RWPE2 (cell line): Measurements from ENCODE around the gene CFAP100.

Experiments used
- ATAC-seq: fragments of 200-7000 bp; cut with Tn5 transposase; 3 replicates; pipeline ENCODE4 v1.9.1; 2021; ENCODE audit warnings: low read depth
- DNase-seq: peaks from one replicate; pipeline ENCODE4 v3.0.0-alpha.2; 2020; ENCODE audit warnings: low spot score
- H3K27ac ChIP-seq: fragments of 450-650 bp; 2 replicates; pipeline ENCODE4 v1.5.1; 2017; ENCODE audit warnings: mild to moderate bottlenecking; ENCODE audit not compliant: poor library complexity, severe bottlenecking
- H3K27me3 ChIP-seq: fragments of 250-450 bp; sonication (Bioruptor Pico); 2 replicates; pipeline ENCODE4 v1.5.1; 2021; ENCODE audit warnings: mild to moderate bottlenecking, moderate library complexity; ENCODE audit not compliant: insufficient read depth, poor library complexity, severe bottlenecking
- H3K36me3 ChIP-seq: fragments of 250-450 bp; sonication (Bioruptor Pico); 2 replicates; pipeline ENCODE4 v1.5.1; 2020; ENCODE audit warnings: low read depth, mild to moderate bottlenecking, moderate library complexity
- H3K4me1 ChIP-seq: fragments of 250-450 bp; sonication (Bioruptor Pico); 2 replicates; pipeline ENCODE4 v1.5.1; 2021; ENCODE audit warnings: mild to moderate bottlenecking, moderate library complexity; ENCODE audit not compliant: insufficient read depth, poor library complexity, severe bottlenecking
- H3K4me3 ChIP-seq: fragments of 250-450 bp; sonication (Bioruptor Pico); 2 replicates; pipeline ENCODE4 v1.5.1; 2021; ENCODE audit warnings: mild to moderate bottlenecking, moderate library complexity; ENCODE audit not compliant: severe bottlenecking
- H3K9me3 ChIP-seq: fragments of 250-450 bp; sonication (Bioruptor Pico); 2 replicates; pipeline ENCODE4 v1.5.1; 2021; ENCODE audit warnings: mild to moderate bottlenecking, moderate library complexity; ENCODE audit not compliant: severe bottlenecking
- TF ChIP-seq, protein P1 (sequence below): fragments of 450-650 bp; IDR thresholded peaks from one replicate; pipeline ENCODE4 v1.5.1; 2017; ENCODE audit warnings: mild to moderate bottlenecking, moderate library complexity; ENCODE audit not compliant: poor library complexity, severe bottlenecking

CFAP100 gene

GRCh38 chr3:126450744-126451143, 56.0 kb downstream of the CFAP100 start:
- no peak for DNase-seq
- Histone ChIP-seq H3K4me1 (no peaks in the 10 kb centered on the region), H3K9me3 (no peaks in the 10 kb centered on the region), H3K27me3 (no peaks in the 10 kb centered on the region), H3K36me3 (peaks cover 64% of the 10 kb centered on the region), H3K27ac (no peak overlapping the region), H3K4me3 (no peak overlapping the region)
- TF ChIP-seq, protein P1, sequence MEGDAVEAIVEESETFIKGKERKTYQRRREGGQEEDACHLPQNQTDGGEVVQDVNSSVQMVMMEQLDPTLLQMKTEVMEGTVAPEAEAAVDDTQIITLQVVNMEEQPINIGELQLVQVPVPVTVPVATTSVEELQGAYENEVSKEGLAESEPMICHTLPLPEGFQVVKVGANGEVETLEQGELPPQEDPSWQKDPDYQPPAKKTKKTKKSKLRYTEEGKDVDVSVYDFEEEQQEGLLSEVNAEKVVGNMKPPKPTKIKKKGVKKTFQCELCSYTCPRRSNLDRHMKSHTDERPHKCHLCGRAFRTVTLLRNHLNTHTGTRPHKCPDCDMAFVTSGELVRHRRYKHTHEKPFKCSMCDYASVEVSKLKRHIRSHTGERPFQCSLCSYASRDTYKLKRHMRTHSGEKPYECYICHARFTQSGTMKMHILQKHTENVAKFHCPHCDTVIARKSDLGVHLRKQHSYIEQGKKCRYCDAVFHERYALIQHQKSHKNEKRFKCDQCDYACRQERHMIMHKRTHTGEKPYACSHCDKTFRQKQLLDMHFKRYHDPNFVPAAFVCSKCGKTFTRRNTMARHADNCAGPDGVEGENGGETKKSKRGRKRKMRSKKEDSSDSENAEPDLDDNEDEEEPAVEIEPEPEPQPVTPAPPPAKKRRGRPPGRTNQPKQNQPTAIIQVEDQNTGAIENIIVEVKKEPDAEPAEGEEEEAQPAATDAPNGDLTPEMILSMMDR = no peak
- ATAC-seq = no peak

DNA sequence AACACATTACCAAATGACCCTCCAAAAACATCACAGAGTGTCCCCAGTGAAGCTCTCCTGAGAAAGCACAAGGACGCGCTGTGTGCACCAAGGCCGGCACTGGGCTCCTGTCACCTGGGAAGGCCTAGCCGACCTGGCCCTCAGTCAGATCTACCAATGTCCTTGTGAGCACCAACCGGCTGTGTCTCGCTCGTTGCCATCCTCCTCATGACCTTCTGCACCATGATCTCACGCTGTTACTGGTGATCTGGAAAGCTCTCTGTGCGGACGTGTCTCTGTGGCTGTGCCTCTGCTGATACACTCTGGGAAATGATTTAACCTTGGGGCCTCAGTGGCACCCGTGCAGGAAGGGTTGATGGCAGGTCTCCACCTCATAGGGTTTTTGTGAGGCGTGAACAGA, 56.8 kb downstream of the CFAP100 start:
- TF ChIP-seq, protein P1 = no peak
- H3K27me3 ChIP-seq = no peaks in the 10 kb centered on the region
- H3K4me3 ChIP-seq = no peak overlapping the region
- H3K4me1 ChIP-seq = no peaks in the 10 kb centered on the region
- peaks cover 64% of the 10 kb centered on the region for H3K36me3 ChIP-seq
- ATAC-seq = no peak
- no peaks in the 10 kb centered on the region for H3K9me3 ChIP-seq
- DNase-seq = no peak
- no peak overlapping the region for H3K27ac ChIP-seq

GRCh38 chr3:126452213-126452612, 57.5 kb downstream of the CFAP100 start:
- Histone ChIP-seq H3K4me1 (no peaks in the 10 kb centered on the region), H3K36me3 (peaks cover 64% of the 10 kb centered on the region), H3K4me3 (no peak overlapping the region), H3K9me3 (no peaks in the 10 kb centered on the region), H3K27me3 (no peaks in the 10 kb centered on the region), H3K27ac (no peak overlapping the region)
- ATAC-seq (no peak), DNase-seq (no peak)
- TF ChIP-seq, protein P1 = no peak

DNA sequence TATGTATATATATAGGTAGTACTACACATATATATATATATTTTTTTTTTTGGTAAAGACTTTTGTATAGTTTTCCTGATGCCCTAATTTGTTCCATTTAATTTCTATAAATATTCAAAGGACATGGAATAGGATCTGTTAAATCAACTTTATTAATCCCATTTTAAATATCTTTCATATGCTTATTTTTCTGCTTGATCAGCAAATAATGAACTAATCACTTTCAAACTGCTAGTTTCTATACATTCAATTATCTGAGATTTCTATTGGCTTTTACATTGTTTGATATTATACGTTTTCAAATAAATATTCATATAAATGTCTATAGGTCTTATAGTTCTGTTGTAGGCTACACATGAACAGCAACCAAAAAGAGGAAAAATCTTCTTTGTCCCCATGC, 59.3 kb downstream of the CFAP100 start:
- no peak overlapping the region for H3K4me3 ChIP-seq
- TF ChIP-seq, protein P1 = no peak
- no peak for DNase-seq
- no peak overlapping the region for H3K27ac ChIP-seq
- ATAC-seq = no peak
- H3K36me3 ChIP-seq = peaks cover 78% of the 10 kb centered on the region
- H3K27me3 ChIP-seq = no peaks in the 10 kb centered on the region
- no peaks in the 10 kb centered on the region for H3K4me1 ChIP-seq
- no peaks in the 10 kb centered on the region for H3K9me3 ChIP-seq

- no peak overlapping the region for H3K27ac ChIP-seq
- H3K9me3 ChIP-seq = no peaks in the 10 kb centered on the region
- no peak for ATAC-seq
- H3K4me1 ChIP-seq = no peaks in the 10 kb centered on the region
- H3K36me3 ChIP-seq = peaks cover 78% of the 10 kb centered on the region
- DNase-seq = no peak
- no peak overlapping the region for H3K4me3 ChIP-seq
- TF ChIP-seq, protein P1 = no peak
- H3K27me3 ChIP-seq = no peaks in the 10 kb centered on the region
These were observed 59.9 kb downstream of the CFAP100 start for GRCh38 chr3:126454437-126455198.
